ENCODE data around the gene DEFB112. TPM values are rescaled to one million over a fixed set of nuclear protein-coding genes. Genes with fewer than 3 reads are reported as not detected.

Gene DEFB112, protein sequence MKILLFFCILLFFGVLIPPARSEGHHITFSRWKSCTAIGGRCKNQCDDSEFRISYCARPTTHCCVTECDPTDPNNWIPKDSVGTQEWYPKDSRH
- not detected in 5 replicates for total RNA-seq (2022; extraction: Qiagen RNA extraction)

DNA sequence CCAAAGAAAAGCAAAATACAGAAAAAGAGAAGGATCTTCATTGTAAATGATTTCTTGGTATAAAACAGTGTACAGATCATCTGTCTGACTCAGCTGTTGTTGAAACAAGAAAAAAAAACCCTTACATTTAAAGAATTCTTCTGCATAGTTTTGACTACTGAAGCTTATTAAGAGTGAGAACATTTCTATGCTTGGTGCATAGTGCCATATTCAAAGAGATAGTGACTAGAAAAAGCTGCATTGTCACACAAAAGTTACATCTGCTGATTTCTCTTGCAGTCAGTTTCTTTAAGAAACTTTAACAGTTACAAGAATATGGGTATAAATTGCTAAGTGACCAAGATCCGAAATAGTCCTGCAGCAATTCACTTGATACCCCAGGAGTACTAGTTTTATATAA, at the start of gene DEFB112:
Gene DEFB112, minus strand, starts transcription at position 101 of the 400 bp plus-strand sequence. Its CDS starts 60 bp downstream, at position 41.

DNA sequence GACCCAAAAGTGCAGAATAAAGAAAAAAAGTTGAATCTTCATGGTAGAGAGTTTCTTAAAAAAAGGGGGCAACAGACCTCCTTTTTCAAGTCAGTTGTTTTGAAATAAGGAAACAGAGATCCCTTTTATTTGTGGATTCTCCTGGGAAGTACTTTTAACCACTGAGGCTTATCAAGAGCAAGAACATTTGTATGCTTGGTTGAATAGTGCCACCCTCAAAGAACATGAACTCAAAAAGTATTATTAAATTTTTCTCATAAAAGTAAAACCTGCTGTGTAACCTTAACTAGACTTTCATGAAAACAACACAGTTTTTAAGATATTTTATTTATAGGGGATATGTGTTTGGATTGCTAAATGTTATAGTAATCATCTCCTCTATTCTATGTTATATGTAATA, 27.8 kb downstream of the DEFB112 start, which contains the start of gene DEFB110:
Gene DEFB110, minus strand, starts transcription at position 101 of the 400 bp plus-strand sequence. Its CDS starts 59 bp downstream, at position 42.

Other genes with a start within 250 kb of the DEFB112 start
- not detected in 5 replicates for gene CRISP1, start 183.4 kb downstream of the DEFB112 start, total RNA-seq (2022; extraction: Qiagen RNA extraction)
- not detected in 5 replicates for gene DEFB114, start 85.8 kb downstream of the DEFB112 start, total RNA-seq (2022; extraction: Qiagen RNA extraction)
- not detected in 5 replicates for gene DEFB113, start 80.3 kb downstream of the DEFB112 start, total RNA-seq (2022; extraction: Qiagen RNA extraction)
- gene DEFB110, start 27.9 kb downstream of the DEFB112 start, total RNA-seq (2022; extraction: Qiagen RNA extraction): not detected in 5 replicates